GM21381 (cell line): Measurements from ENCODE around the gene EIF4EBP2.

Source experiments
- ATAC-seq: cut with Tn5 transposase; IDR thresholded peaks from one replicate; pipeline ENCODE4 v1.9.1; 2021; ENCODE audit warnings: mild to moderate bottlenecking, moderate library complexity; ENCODE audit not compliant: unreplicated experiment

The EIF4EBP2 gene

GRCh38 chr10:70458329-70459060, 54.5 kb downstream of the EIF4EBP2 start:
- no peak for ATAC-seq

GRCh38 chr10:70459061-70459773, 55.3 kb downstream of the EIF4EBP2 start:
- ATAC-seq = no peak

GRCh38 chr10:70459774-70460490, 56.0 kb downstream of the EIF4EBP2 start:
- no peak for ATAC-seq

GRCh38 chr10:70461397-70462348, 57.7 kb downstream of the EIF4EBP2 start:
- ATAC-seq = no peak

- no peak for ATAC-seq
These were observed 58.5 kb downstream of the EIF4EBP2 start for GRCh38 chr10:70462349-70462984.

GRCh38 chr10:70465278-70465677, 61.3 kb downstream of the EIF4EBP2 start:
- ATAC-seq = no peak

GRCh38 chr10:70465832-70466231, 61.9 kb downstream of the EIF4EBP2 start:
- ATAC-seq = no peak

GRCh38 chr10:70466951-70467350, 63.0 kb downstream of the EIF4EBP2 start:
- ATAC-seq = no peak

GRCh38 chr10:70472799-70473454, 69.0 kb downstream of the EIF4EBP2 start:
- no peak for ATAC-seq

GRCh38 chr10:70474780-70475179, 70.8 kb downstream of the EIF4EBP2 start:
- no peak for ATAC-seq

GRCh38 chr10:70475661-70476060, 71.7 kb downstream of the EIF4EBP2 start:
- no peak for ATAC-seq

GRCh38 chr10:70476249-70477035, 72.5 kb downstream of the EIF4EBP2 start:
- no peak for ATAC-seq

GRCh38 chr10:70477661-70478162, 73.8 kb downstream of the EIF4EBP2 start:
- no peak for ATAC-seq
